GM10266 (cell line): ENCODE data around the gene POLD2.

Experiments used
- DNase-seq: peaks from one replicate; pipeline ENCODE4 v3.0.0; 2012; ENCODE audit errors: extremely low spot score
- TF ChIP-seq, protein P1 (sequence below): IDR thresholded peaks from 2 replicates; pipeline ENCODE4 v1.5.1; 2012; ENCODE audit warnings: mild to moderate bottlenecking, low read depth; ENCODE audit not compliant: control insufficient read depth, insufficient read depth; ENCODE audit errors: missing control alignments

Gene POLD2

GRCh38 chr7:44095781-44096180, 27.6 kb downstream of the POLD2 start:
- DNase-seq: no peak
- TF ChIP-seq, protein P1, sequence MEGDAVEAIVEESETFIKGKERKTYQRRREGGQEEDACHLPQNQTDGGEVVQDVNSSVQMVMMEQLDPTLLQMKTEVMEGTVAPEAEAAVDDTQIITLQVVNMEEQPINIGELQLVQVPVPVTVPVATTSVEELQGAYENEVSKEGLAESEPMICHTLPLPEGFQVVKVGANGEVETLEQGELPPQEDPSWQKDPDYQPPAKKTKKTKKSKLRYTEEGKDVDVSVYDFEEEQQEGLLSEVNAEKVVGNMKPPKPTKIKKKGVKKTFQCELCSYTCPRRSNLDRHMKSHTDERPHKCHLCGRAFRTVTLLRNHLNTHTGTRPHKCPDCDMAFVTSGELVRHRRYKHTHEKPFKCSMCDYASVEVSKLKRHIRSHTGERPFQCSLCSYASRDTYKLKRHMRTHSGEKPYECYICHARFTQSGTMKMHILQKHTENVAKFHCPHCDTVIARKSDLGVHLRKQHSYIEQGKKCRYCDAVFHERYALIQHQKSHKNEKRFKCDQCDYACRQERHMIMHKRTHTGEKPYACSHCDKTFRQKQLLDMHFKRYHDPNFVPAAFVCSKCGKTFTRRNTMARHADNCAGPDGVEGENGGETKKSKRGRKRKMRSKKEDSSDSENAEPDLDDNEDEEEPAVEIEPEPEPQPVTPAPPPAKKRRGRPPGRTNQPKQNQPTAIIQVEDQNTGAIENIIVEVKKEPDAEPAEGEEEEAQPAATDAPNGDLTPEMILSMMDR: no peak

DNA sequence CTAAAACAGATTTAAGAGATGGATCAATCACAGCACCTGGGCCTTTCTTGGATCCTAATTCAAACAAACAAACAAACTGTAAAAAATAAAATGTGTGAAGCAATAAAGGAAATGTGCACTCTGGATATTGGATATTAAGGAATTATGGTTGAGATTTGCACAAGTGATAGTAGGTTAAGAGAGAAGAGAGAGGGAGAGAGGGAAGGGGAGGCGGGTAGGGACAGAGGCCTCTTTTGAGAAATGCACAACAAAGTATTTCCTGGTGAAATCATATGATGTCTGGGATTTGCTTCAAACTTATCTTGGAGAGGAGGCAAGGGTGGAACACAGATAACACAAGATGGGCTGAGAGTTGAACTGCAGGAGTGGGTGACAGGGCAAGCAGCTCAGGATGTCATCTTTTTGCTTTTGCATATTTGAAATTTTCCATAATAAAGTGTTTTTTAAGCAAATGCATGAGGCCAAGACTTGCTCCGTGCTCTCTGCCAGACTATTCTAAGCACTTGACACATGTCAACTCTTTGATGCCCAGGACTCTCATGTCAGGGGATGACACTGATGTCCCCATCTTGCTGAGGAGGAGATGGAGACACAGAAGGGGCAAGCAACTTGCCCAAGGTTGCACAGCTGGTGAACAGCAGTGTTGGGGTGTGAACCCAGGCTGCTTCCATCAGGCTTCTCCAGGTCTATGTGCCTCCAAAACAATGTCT, 28.3 kb downstream of the POLD2 start:
- DNase-seq: no peak
- TF ChIP-seq, protein P1: no peak

DNA sequence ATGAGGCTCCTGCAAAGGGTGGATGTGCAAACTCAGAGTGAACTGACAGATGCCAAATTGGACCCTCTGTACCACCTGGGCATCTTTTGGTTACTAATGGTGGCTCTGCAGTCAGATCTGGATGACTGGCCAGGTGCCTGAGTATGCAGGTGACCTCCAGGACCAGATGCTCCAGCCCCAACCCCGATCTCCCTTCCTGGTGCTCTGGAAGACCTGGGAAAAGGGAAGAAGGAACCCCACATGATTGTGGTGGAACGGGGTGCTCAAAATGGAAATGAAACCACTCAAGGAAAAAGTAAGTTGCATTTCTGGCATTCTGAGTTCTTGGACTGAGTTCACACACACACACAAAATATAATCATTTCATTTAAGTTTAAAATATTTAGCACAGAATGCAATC, 29.0 kb downstream of the POLD2 start:
- no peak for DNase-seq
- TF ChIP-seq, protein P1: no peak

- DNase-seq: no peak
- TF ChIP-seq, protein P1: no peak
These were observed 30.2 kb downstream of the POLD2 start for GRCh38 chr7:44093102-44093641.

DNA sequence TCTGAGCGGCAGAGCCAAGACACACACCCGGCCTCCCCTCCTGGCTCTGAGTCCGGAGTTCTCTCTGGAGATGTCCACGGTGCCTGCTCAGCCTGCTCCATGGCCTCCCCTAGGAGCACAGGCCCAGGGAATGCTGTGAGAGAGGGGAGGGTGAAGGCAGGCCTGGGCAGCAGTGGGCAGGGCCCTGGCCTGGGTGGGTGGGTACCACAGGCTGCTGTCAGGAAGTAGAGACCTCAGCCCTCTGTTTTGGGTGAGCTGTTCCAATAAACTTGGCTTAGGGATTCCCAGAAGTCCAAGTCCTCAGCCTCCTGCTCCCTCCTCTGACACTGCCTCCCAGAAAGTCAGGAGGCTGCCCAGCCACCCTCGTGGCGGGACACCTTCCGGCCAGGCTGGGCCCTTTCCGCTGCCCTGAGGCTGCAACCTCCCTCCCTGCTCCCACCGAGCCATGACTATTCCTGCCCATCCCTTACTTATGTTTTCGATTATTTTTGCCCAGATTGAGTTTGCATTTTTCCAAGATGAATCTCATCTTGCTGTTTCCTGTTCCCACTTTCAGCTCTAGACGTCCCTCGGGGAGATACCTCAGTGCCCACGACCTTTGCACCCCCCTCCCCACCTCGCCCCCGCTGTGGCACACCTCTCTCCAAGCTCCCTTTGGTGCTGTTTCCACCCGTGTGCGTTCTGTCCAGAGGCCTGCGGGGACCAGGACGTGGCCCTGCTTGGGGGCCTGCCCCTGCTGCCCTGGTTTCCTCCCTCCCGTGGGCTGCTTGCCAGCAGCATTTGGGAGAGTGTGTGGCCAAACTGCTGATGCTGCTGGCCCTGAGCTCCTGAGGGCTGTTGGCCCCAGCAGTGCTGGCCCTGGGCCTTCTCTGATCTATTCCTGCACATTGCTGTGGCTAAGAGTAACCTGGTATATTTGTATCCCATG, 35.2 kb downstream of the POLD2 start:
- TF ChIP-seq, protein P1: no peak
- DNase-seq: no peak

- TF ChIP-seq, protein P1: no peak
These were observed 36.7 kb downstream of the POLD2 start for GRCh38 chr7:44086627-44087026.

DNA sequence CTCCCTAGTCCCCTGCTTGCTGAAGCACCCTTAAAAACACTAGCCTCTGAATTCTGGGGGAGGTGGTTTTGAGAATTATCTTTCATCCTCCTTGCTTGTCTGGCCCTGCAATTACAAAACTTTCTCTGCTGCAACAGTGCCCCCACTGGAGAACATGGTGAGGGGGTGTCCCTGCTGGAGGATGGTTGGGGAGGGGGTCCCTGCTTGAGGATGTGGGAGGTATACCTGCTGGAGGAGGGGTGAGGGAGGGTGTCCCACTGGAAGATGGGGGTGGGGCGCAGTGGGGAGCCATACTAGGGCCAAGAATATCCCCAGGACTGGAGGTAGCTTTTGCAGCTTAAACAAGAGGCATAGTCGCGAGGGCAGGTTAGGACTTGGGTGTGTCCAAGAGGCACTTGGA, 37.8 kb downstream of the POLD2 start:
- TF ChIP-seq, protein P1: no peak

More at GRCh38 chr7:44086627-44087026, 36.7 kb downstream of the POLD2 start:
- DNase-seq: no peak

More for the DNA sequence above, 37.8 kb downstream of the POLD2 start:
- DNase-seq: no peak
